Left cardiac atrium (tissue), 4 donors: ENCODE data around the gene MRPL33. TPM values are rescaled to one million over a fixed set of nuclear protein-coding genes. Genes with fewer than 3 reads are reported as not detected.

Source experiments
- ATAC-seq, 2 donors: fragments of 200-7000 bp; cut with Tn5 transposase; one replicate each; pipeline ENCODE4 v1.9.1; 2020; ENCODE audit warnings: mild to moderate bottlenecking in 2 of 2, moderate library complexity in 2 of 2
- DNase-seq: peaks from one replicate; pipeline ENCODE4 v3.0.0-alpha.2; 2020
- intact Hi-C, 2 donors: fragments of 100-400 bp; cut with DNase I; formaldehyde crosslinking; loops; one replicate each; pipeline versions ENCODE4 v1.14.1 to v1.15.1; 2022 to 2023
- long read RNA-seq: library from polyadenylated mRNA; unstranded; transcript quantifications from one replicate; pipeline ENCODE4 v2.0.0, GENCODE V29; 2021
- total RNA-seq, 2 donors: library from RNA; stranded (reverse); fragmentation: NEBNext Ultra II Directional; extraction: Animal tissue kit (Norgen Biotek cat#: 25700); gene quantifications; one replicate each; pipeline ENCODE4 v1.2.1, GENCODE V29; 2021
- donor health status: DM: no; HTN: yes; CAD: no.
- donor health status: DM: no; HTN: yes; CAD: no; lungs with severe emphysema.
- donor health status: DM: yes; HTN: yes; CAD: no.
- donor health status: Dilated cardiomyopathy.

The MRPL33 gene
- 100 to 1,000 TPM; 198 to 226 TPM for total RNA-seq
- long read RNA-seq, transcript MRPL33-202 (3 exons, 404 nt) = major isoform, 8 of 15 reads
- long read RNA-seq, partial matches to known transcripts = 1 of 15 reads
- long read RNA-seq, other reads (novel, unspliced or antisense) = 4 of 15 reads

GRCh38 chr2:27771548-27772335 lies at the start of gene MRPL33:
MRPL33 (plus strand) TSS chr2:27771719; CDS start chr2:27771778, 59 bp downstream.
- DNase-seq (peak; percentile 98), ATAC-seq (peak; percentile 98)
- intact Hi-C loops = no loop called here

GRCh38 chr2:27721884-27722485 lies 49.5 kb upstream of the MRPL33 start:
- DNase-seq (no peak), ATAC-seq (no peak)
- intact Hi-C loops = loop anchor here in 1 of 2 donors (2.0 kb wide), 1 partner anchor 75 kb away; no protein-coding TSS in a partner anchor

DNA sequence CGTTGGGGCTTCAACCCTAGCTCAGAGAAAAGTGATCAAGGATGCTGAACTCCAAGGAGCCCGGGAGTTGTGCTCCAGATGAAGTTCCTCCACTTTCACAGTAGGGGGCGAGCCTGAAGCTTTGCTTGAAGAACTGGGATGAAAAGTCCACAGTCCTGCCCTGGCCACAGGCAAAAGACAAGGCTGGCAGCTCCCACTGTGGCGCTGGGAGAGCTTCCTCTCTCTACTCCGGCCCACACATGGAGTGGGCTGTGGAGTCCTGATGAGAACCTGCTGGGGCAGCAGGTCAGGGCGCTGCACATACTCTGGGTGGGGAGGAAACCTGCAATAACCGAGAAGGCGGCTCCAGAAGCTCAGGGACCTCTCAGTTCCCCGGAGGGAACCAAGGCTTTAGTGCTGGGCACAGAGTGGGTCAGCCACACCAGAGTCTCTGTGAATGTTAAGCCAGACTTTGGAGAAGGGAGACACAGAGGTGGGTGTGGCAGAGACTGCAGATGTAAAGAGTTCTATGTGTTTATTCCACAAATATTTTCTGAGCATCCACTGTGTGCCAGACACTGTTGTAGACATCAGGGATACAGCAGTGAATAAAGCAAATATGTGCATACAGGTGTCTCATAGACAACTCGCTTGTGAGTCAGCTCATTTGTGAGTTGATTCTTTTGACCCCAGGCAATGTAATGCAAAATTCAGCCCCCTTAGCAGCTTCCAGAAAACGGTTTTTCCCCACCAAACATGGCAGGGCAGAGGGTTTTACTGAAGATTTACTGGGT lies 48.0 kb upstream of the MRPL33 start:
- ATAC-seq = peak; percentile 66 to 79
- intact Hi-C loops = loop anchor here in 1 of 2 donors (2.0 kb wide), 1 partner anchor 73 kb away; no protein-coding TSS in a partner anchor
- DNase-seq = peak; percentile 75

- intact Hi-C loops = no loop called here
- DNase-seq = no peak
- ATAC-seq = peak in 1 of 2 donors; percentile 7
These were observed 47.3 kb upstream of the MRPL33 start for GRCh38 chr2:27724191-27724590.

DNA sequence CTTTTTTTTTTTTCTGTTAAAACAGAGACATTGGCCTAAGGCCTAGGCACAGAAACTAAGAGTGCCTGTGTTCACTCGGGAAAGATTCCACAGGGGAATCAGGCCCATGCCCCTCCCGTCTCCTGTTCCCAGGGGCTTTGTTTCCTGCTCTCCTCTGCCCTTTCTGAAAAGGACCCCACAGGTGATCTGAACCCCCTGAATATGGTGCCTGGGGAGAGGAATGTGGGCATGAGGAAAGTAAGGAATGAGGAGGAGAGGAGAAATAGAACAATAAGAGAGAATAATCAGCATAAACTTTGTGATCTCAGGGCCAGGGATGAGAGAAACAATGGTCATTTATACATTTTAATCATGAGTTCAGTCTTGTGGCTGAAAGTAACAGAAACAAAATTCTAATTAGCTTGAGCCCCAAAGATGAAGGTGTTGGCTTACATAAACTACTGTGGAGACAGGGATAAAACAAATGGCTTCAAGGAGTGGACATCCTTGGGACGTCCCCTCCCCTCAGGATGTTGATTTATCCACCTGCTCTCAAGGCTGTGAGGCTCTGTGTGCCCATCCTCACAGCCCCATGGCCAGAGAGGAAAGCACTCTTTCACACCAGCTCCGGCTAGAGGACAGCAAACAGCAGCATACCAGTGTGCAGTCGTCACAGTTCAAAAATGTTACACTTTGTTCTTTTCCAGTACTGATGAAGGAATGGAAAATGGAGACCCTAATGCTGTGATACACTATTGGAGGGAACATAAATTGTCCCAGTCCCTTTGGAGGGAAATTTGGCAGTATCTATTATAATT lies 46.4 kb upstream of the MRPL33 start:
- DNase-seq (no peak), ATAC-seq (peak; percentile 45 to 70)
- intact Hi-C loops = no loop called here

GRCh38 chr2:27727257-27727656 lies 44.3 kb upstream of the MRPL33 start:
- intact Hi-C loops = no loop called here
- peak in 1 of 2 donors; percentile 6 for ATAC-seq
- DNase-seq = no peak

DNA sequence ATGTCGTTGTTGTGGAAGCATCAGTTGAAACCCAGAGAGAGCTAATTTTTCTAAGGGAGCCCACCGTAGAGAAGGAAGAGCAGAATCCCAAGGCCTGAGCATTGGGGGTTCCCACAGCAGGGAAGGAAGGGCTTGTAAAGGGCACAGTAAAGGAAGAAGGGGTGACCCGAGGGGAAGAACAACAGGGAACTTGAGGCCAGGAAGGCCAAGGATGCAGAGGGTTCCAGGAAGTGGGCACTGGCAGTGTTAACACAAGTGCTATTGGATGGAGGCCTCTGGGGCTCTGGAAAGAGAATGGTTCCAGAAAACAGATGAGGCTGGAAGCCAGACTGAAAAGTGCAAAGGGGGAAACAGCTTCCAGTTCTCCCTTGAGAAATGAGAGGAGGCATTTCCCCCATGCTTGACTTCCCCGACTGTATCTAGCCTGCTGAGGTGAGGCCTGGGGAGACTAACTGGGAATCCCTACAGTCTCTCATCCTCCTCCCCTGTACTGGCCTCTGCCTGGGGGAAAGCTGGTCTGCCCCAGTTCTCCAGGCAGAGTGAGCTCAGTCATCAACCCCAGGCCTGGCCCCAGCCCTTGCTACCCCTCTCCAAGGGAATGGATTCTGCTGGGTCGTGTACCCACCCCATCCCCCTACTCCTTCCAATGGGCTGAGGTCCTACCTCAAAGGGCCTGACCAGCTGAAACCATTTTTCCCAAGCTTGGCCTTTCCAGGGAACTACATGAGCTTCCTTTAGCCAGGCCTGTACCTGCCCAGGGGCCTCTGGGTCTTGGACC lies 43.2 kb upstream of the MRPL33 start:
- DNase-seq (no peak), ATAC-seq (no peak)
- intact Hi-C loops = no loop called here

- DNase-seq (no peak), ATAC-seq (no peak)
- intact Hi-C loops = no loop called here
These were observed 42.3 kb upstream of the MRPL33 start for GRCh38 chr2:27729198-27729597.

DNA sequence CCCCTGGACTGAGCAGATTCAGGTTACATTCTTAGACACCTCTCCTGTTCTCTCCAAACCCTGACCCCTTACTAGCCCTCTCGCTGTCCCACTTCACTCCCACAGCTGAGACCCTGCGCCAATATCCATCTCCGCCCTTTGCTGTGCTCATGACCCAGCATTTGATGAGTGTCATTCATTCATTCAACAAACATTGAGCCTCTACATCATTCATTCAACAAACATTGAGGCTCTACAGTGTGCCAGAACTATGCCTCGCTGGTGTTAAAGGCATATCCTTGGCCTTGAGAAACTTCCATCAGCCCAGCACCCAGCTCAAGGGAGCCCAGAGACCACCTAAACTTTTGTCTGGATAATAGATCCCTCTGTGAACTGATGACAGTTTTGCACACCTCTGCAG lies 41.9 kb upstream of the MRPL33 start:
- ATAC-seq (no peak), DNase-seq (no peak)
- intact Hi-C loops = no loop called here

DNA sequence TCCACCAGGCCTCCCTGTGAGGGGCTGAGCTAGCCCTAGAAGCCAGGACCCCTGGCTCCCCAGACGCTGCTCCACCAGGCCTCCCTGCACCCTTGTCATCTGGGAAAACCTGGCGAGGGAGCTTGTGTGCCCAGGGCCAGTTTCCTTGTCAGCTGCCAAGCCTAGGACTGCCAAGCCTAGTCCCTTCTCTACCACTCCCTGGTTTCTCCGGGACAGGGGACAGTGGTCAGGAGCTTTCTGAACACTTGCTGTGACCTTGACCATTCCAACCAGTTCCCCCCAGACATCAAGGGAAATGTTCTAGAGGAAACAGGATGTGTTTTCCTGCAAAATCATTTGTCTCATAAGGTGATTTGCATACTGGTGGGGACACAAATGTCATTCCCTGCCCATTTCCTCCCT lies 41.3 kb upstream of the MRPL33 start:
- intact Hi-C loops = no loop called here
- peak in 1 of 2 donors; percentile 11 for ATAC-seq
- DNase-seq = no peak

DNA sequence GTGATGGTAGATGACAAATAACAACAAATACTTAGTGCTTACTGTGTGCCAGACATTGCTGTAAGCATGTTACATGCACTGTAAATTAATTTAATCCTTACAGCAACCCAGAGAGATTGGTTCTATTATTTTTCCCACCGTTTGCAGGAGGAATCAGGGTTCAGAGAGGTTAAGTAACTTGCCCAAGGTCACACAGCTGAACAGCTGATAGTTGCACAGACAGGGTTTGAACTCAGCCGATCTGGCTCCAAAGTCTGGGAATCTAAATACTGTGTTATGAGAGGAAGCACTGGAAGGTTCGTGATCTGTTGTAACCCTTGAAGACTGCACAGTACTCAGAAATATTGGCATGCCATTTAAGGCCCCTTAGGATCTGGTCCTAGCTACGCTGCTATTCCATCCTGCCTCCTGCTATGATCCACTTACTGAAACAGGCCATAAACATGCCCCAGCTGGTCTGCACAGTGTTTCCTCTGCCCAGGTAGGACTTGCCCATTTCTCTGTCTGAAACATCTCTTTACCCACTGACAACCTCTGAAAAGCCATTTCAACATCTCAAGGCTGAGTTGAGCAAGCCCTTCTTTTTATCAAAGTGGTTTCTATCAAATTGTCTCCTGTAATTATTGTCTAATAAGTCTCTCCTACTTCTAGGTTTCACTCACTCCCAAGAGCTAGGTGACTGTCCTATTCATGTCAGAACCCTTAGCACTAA lies 40.4 kb upstream of the MRPL33 start:
- no peak for DNase-seq
- intact Hi-C loops = no loop called here
- no peak for ATAC-seq

- ATAC-seq (no peak), DNase-seq (no peak)
- intact Hi-C loops = no loop called here
These were observed 37.2 kb upstream of the MRPL33 start for GRCh38 chr2:27734305-27734704.

GRCh38 chr2:27735263-27735904 lies 36.1 kb upstream of the MRPL33 start:
- ATAC-seq (peak; percentile 94), DNase-seq (peak; percentile 95)
- intact Hi-C loops = no loop called here

DNA sequence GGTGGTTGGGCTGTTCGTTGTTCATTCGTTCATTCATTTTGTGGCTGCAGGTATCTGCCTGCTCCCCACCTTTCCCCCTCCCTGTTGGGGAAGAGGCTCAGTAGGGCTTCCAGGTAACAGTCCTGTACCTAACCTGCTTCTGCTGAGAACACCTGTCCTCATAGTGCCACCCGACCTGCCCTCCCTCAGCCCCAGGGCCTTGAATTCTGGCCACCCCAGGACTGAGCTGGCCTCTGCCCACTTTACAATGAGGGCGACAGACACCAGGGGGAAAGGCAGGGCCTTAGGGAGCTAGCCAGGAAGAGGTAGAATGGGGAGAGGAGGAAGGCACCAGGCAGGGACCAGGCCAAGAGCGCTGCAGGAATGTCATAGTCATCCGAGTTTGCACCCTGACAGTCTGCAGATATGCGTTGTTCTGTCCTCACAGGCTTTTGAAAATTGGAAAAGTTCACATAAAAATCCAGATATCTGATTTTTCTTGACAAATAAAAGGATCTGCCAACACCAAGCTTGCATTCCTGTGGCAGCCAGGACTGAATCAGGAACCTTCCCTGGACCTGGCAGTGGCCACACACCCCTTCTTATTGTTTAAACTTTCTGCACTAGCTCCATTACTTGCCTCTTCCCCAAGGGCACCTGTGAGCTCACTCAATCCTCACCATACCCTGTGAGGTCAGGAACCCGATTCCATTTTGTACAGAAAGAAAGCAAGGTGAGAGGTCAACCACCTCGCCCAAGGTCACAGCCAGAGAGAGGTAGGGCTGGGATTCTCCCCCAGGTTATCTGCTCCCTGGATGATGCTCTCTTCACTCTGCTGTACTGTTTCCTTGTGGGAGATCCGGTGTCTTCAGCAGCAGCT lies 35.3 kb upstream of the MRPL33 start:
- DNase-seq = no peak
- intact Hi-C loops = no loop called here
- ATAC-seq = peak in 1 of 2 donors; percentile 1

DNA sequence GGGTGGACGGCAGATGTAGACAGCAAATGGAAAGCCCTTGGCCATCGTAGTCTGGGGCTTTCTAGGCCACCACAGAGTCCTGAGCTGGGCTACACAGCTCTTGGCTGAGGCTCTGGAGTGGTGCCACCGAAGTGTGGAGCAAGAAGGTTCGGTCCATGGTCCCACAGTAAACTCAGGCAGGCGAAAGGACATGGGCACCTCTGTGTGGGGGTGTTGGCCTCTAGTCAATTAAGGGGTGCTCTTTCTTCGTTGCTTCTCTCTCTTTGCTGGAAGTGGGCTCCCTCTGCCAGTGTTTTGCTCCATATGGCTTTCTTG lies 34.7 kb upstream of the MRPL33 start:
- ATAC-seq = no peak
- no peak for DNase-seq
- intact Hi-C loops = no loop called here

- DNase-seq (peak; percentile 81), ATAC-seq (peak in 1 of 2 donors; percentile 48)
- intact Hi-C loops = no loop called here
These were observed 33.7 kb upstream of the MRPL33 start for GRCh38 chr2:27737676-27738348.
